Measurements from ENCODE around the gene HDAC9.

The HDAC9 gene

GRCh38 chr7:18547509-18548187 lies 52.1 kb downstream of the HDAC9 start:
- peaks cover 8% of the 10 kb centered on the region; the same call in 1 of the 2 replicates for H3K4me1 ChIP-seq (ENCODE audit: insufficient read depth, low read length)
- no peaks in the 10 kb centered on the region for H3K36me3 ChIP-seq (ENCODE audit: insufficient read depth, low read length)
- no peaks in the 10 kb centered on the region for H3K27me3 ChIP-seq (ENCODE audit: insufficient read depth, low read length)
- no peak overlapping the region for H3K27ac ChIP-seq (ENCODE audit: low read depth, low read length)
- no peaks in the 10 kb centered on the region for H3K9me3 ChIP-seq (ENCODE audit: insufficient read depth, low read depth, low read length)
- H3K9ac ChIP-seq (ENCODE audit: low read depth, low read length) = no peak overlapping the region
- H3K4me3 ChIP-seq (ENCODE audit: low read length) = no peak overlapping the region
- WGBS = 96% methylated on average over 4 of the region's 4 CpGs

GRCh38 chr7:18548534-18548933 lies 53.0 kb downstream of the HDAC9 start:
- Histone ChIP-seq H3K4me3 (ENCODE audit: low read length) (no peak overlapping the region), H3K27ac (ENCODE audit: low read depth, low read length) (no peak overlapping the region), H3K27me3 (ENCODE audit: insufficient read depth, low read length) (no peaks in the 10 kb centered on the region), H3K36me3 (ENCODE audit: insufficient read depth, low read length) (no peaks in the 10 kb centered on the region), H3K4me1 (ENCODE audit: insufficient read depth, low read length) (peaks cover 8% of the 10 kb centered on the region; the same call in 1 of the 2 replicates), H3K9ac (ENCODE audit: low read depth, low read length) (no peak overlapping the region), H3K9me3 (ENCODE audit: insufficient read depth, low read depth, low read length) (no peaks in the 10 kb centered on the region)
- WGBS = 100% methylated on average over 1 of the region's 1 CpG

GRCh38 chr7:18550574-18550973 lies 55.0 kb downstream of the HDAC9 start:
- Histone ChIP-seq H3K4me3 (ENCODE audit: low read length) (no peak overlapping the region), H3K36me3 (ENCODE audit: insufficient read depth, low read length) (no peaks in the 10 kb centered on the region)
- WGBS = 90% methylated on average over 1 of the region's 1 CpG

GRCh38 chr7:18552316-18552916 lies 56.9 kb downstream of the HDAC9 start:
- Histone ChIP-seq H3K4me1 (ENCODE audit: insufficient read depth, low read length) (peaks cover 4% of the 10 kb centered on the region; the same call in 1 of the 2 replicates), H3K36me3 (ENCODE audit: insufficient read depth, low read length) (no peaks in the 10 kb centered on the region), H3K9me3 (ENCODE audit: insufficient read depth, low read depth, low read length) (no peaks in the 10 kb centered on the region), H3K4me3 (ENCODE audit: low read length) (no peak overlapping the region), H3K9ac (ENCODE audit: low read depth, low read length) (no peak overlapping the region), H3K27me3 (ENCODE audit: insufficient read depth, low read length) (no peaks in the 10 kb centered on the region), H3K27ac (ENCODE audit: low read depth, low read length) (no peak overlapping the region)
- WGBS = 100% methylated on average over 1 of the region's 2 CpGs

More at GRCh38 chr7:18550574-18550973, 55.0 kb downstream of the HDAC9 start:
- Histone ChIP-seq H3K9me3 (ENCODE audit: insufficient read depth, low read depth, low read length) (no peaks in the 10 kb centered on the region), H3K9ac (ENCODE audit: low read depth, low read length) (no peak overlapping the region), H3K27me3 (ENCODE audit: insufficient read depth, low read length) (no peaks in the 10 kb centered on the region), H3K4me1 (ENCODE audit: insufficient read depth, low read length) (peaks cover 8% of the 10 kb centered on the region; the same call in 1 of the 2 replicates), H3K27ac (ENCODE audit: low read depth, low read length) (no peak overlapping the region)

- no peaks in the 10 kb centered on the region for H3K27me3 ChIP-seq (ENCODE audit: insufficient read depth, low read length)
- H3K9ac ChIP-seq (ENCODE audit: low read depth, low read length) = no peak overlapping the region
- no peaks in the 10 kb centered on the region for H3K36me3 ChIP-seq (ENCODE audit: insufficient read depth, low read length)
- H3K4me3 ChIP-seq (ENCODE audit: low read length) = no peak overlapping the region
- peaks cover 4% of the 10 kb centered on the region; the same call in 1 of the 2 replicates for H3K4me1 ChIP-seq (ENCODE audit: insufficient read depth, low read length)
- no peaks in the 10 kb centered on the region for H3K9me3 ChIP-seq (ENCODE audit: insufficient read depth, low read depth, low read length)
- H3K27ac ChIP-seq (ENCODE audit: low read depth, low read length) = no peak overlapping the region
- 85% methylated on average over 5 of the region's 8 CpGs for WGBS
Measured at GRCh38 chr7:18552943-18553604, 57.5 kb downstream of the HDAC9 start.

GRCh38 chr7:18553605-18554003 lies 58.1 kb downstream of the HDAC9 start:
- Histone ChIP-seq H3K36me3 (ENCODE audit: insufficient read depth, low read length) (no peaks in the 10 kb centered on the region), H3K4me3 (ENCODE audit: low read length) (no peak overlapping the region), H3K9ac (ENCODE audit: low read depth, low read length) (no peak overlapping the region), H3K27ac (ENCODE audit: low read depth, low read length) (no peak overlapping the region), H3K27me3 (ENCODE audit: insufficient read depth, low read length) (no peaks in the 10 kb centered on the region), H3K4me1 (ENCODE audit: insufficient read depth, low read length) (peaks cover 4% of the 10 kb centered on the region; the same call in 1 of the 2 replicates), H3K9me3 (ENCODE audit: insufficient read depth, low read depth, low read length) (no peaks in the 10 kb centered on the region)
- 97% methylated on average over 3 of the region's 3 CpGs for WGBS

GRCh38 chr7:18555120-18555519 lies 59.6 kb downstream of the HDAC9 start:
- WGBS = 93% methylated on average over 1 of the region's 1 CpG
- Histone ChIP-seq H3K36me3 (ENCODE audit: insufficient read depth, low read length) (no peaks in the 10 kb centered on the region), H3K4me3 (ENCODE audit: low read length) (no peak overlapping the region), H3K9ac (ENCODE audit: low read depth, low read length) (no peak overlapping the region), H3K4me1 (ENCODE audit: insufficient read depth, low read length) (peaks cover 4% of the 10 kb centered on the region; the same call in 1 of the 2 replicates), H3K27ac (ENCODE audit: low read depth, low read length) (no peak overlapping the region), H3K9me3 (ENCODE audit: insufficient read depth, low read depth, low read length) (no peaks in the 10 kb centered on the region), H3K27me3 (ENCODE audit: insufficient read depth, low read length) (no peaks in the 10 kb centered on the region)

GRCh38 chr7:18555968-18556367 lies 60.4 kb downstream of the HDAC9 start:
- Histone ChIP-seq H3K4me3 (ENCODE audit: low read length) (no peak overlapping the region), H3K9me3 (ENCODE audit: insufficient read depth, low read depth, low read length) (no peaks in the 10 kb centered on the region), H3K4me1 (ENCODE audit: insufficient read depth, low read length) (no peaks in the 10 kb centered on the region), H3K36me3 (ENCODE audit: insufficient read depth, low read length) (no peaks in the 10 kb centered on the region), H3K9ac (ENCODE audit: low read depth, low read length) (no peak overlapping the region), H3K27ac (ENCODE audit: low read depth, low read length) (no peak overlapping the region), H3K27me3 (ENCODE audit: insufficient read depth, low read length) (no peaks in the 10 kb centered on the region)
- 67% methylated on average over 1 of the region's 1 CpG for WGBS

GRCh38 chr7:18558503-18558902 lies 63.0 kb downstream of the HDAC9 start:
- no peak overlapping the region for H3K9ac ChIP-seq (ENCODE audit: low read depth, low read length)
- H3K27ac ChIP-seq (ENCODE audit: low read depth, low read length) = no peak overlapping the region
- no peak overlapping the region for H3K4me3 ChIP-seq (ENCODE audit: low read length)
- H3K4me1 ChIP-seq (ENCODE audit: insufficient read depth, low read length) = no peaks in the 10 kb centered on the region
- no peaks in the 10 kb centered on the region for H3K9me3 ChIP-seq (ENCODE audit: insufficient read depth, low read depth, low read length)
- H3K27me3 ChIP-seq (ENCODE audit: insufficient read depth, low read length) = no peaks in the 10 kb centered on the region
- H3K36me3 ChIP-seq (ENCODE audit: insufficient read depth, low read length) = no peaks in the 10 kb centered on the region
- 94% methylated on average over 3 of the region's 3 CpGs for WGBS

- Histone ChIP-seq H3K27ac (ENCODE audit: low read depth, low read length) (no peak overlapping the region), H3K9me3 (ENCODE audit: insufficient read depth, low read depth, low read length) (no peaks in the 10 kb centered on the region), H3K36me3 (ENCODE audit: insufficient read depth, low read length) (no peaks in the 10 kb centered on the region), H3K4me3 (ENCODE audit: low read length) (no peak overlapping the region), H3K9ac (ENCODE audit: low read depth, low read length) (no peak overlapping the region), H3K27me3 (ENCODE audit: insufficient read depth, low read length) (no peaks in the 10 kb centered on the region), H3K4me1 (ENCODE audit: insufficient read depth, low read length) (no peaks in the 10 kb centered on the region)
- WGBS = 90% methylated on average over 3 of the region's 3 CpGs
Measured at GRCh38 chr7:18558910-18559309, 63.4 kb downstream of the HDAC9 start.

- Histone ChIP-seq H3K27ac (ENCODE audit: low read depth, low read length) (no peak overlapping the region), H3K4me1 (ENCODE audit: insufficient read depth, low read length) (no peaks in the 10 kb centered on the region), H3K27me3 (ENCODE audit: insufficient read depth, low read length) (no peaks in the 10 kb centered on the region), H3K9me3 (ENCODE audit: insufficient read depth, low read depth, low read length) (no peaks in the 10 kb centered on the region), H3K36me3 (ENCODE audit: insufficient read depth, low read length) (no peaks in the 10 kb centered on the region), H3K9ac (ENCODE audit: low read depth, low read length) (no peak overlapping the region), H3K4me3 (ENCODE audit: low read length) (no peak overlapping the region)
Measured at GRCh38 chr7:18559756-18560155, 64.2 kb downstream of the HDAC9 start.

Measured in HUES64 (cell line).